CD4-positive, CD25-positive, alpha-beta regulatory T cell (primary cell): Measurements from ENCODE around the gene WNT11. TPM values are rescaled to one million over a fixed set of nuclear protein-coding genes. Genes with fewer than 3 reads are reported as not detected.
A peak's percentile ranks its signal among the peaks of the same experiment; 100 is the strongest.

Experiments used
- ATAC-seq, 2 donors: fragments of 150-1000 bp; cut with Tn5 transposase; one replicate each; pipeline ENCODE4 v1.10.0; 2021; ENCODE audit warnings: low read depth in 2 of 2, moderate number of reproducible peaks in 2 of 2, moderate library complexity in 1 of 2
- DNase-seq, 3 donors: peaks; one replicate each; pipeline versions ENCODE4 v3.0.0 to v3.0.0-alpha.2; 2012 to 2022; ENCODE audit warnings: mixed read lengths in 1 of 3
- H3K27ac ChIP-seq: one replicate; pipeline ENCODE4 v1.7.0; 2013; ENCODE audit warnings: mild to moderate bottlenecking, low read length; ENCODE audit not compliant: insufficient read depth, poor library complexity, severe bottlenecking
- H3K27me3 ChIP-seq: one replicate; pipeline ENCODE4 v1.7.0; 2013; ENCODE audit warnings: low read length; ENCODE audit not compliant: control insufficient read depth, insufficient read depth
- H3K36me3 ChIP-seq: one replicate; pipeline ENCODE4 v1.7.0; 2013; ENCODE audit warnings: mild to moderate bottlenecking, low read length, moderate library complexity; ENCODE audit not compliant: control insufficient read depth, insufficient read depth
- H3K4me1 ChIP-seq: 2 replicates; pipeline ENCODE4 v1.7.0; 2013; ENCODE audit warnings: mild to moderate bottlenecking, low read length; ENCODE audit not compliant: insufficient read depth, control insufficient read depth, poor library complexity, severe bottlenecking
- H3K4me3 ChIP-seq: one replicate; pipeline ENCODE4 v1.7.0; 2013; ENCODE audit warnings: low read depth, mild to moderate bottlenecking, low read length, moderate library complexity
- H3K9me3 ChIP-seq, 2 experiments: 1 replicate in 1 of 2; 2 replicates in 1 of 2; pipeline ENCODE4 v1.7.0; 2013; ENCODE audit warnings: low read length in 2 of 2, mild to moderate bottlenecking in 1 of 2, moderate library complexity in 1 of 2; ENCODE audit not compliant: control insufficient read depth in 2 of 2
- H3K27ac Mint-ChIP-seq, 3 donors: one replicate each; pipeline ENCODE4 v1.8.0; 2020 to 2022; ENCODE audit warnings: mild to moderate bottlenecking in 3 of 3, mixed read lengths in 3 of 3, moderate library complexity in 2 of 3
- H3K27me3 Mint-ChIP-seq: one replicate; pipeline ENCODE4 v1.8.0; 2022; ENCODE audit warnings: mild to moderate bottlenecking, mixed read lengths
- H3K36me3 Mint-ChIP-seq: one replicate; pipeline ENCODE4 v1.8.0; 2020; ENCODE audit warnings: mixed read lengths
- H3K4me1 Mint-ChIP-seq, 4 donors: one replicate each; pipeline ENCODE4 v1.8.0; 2020 to 2022; ENCODE audit warnings: mixed read lengths in 4 of 4, mild to moderate bottlenecking in 1 of 4
- H3K4me3 Mint-ChIP-seq, 4 donors: one replicate each; pipeline ENCODE4 v1.8.0; 2020 to 2022; ENCODE audit warnings: mild to moderate bottlenecking in 4 of 4, mixed read lengths in 4 of 4, moderate library complexity in 3 of 4
- H3K9me3 Mint-ChIP-seq, 7 donors: one replicate each; pipeline ENCODE4 v1.8.0; 2020 to 2022; ENCODE audit warnings: mixed read lengths in 7 of 7, mild to moderate bottlenecking in 3 of 7, moderate library complexity in 2 of 7
- polyA plus RNA-seq, 4 donors: library from polyadenylated mRNA; unstranded; fragments of 300-500 nt; fragmentation: Illumina TruSeq; gene quantifications; one replicate each; pipeline ENCODE4 v1.2.3, GENCODE V29; 2021
- total RNA-seq: library from RNA; stranded (reverse); gene quantifications from one replicate; pipeline ENCODE4 v1.2.3, GENCODE V29; 2022

Gene WNT11
- total and polyA plus RNA-seq, 5 donors from 2014 or later = 0.43 to 1.2 TPM; not detected in 3

- DNase-seq (no peak), ATAC-seq (no peak)
- H3K27me3 Mint-ChIP-seq = peaks cover 11% of the 10 kb centered on the region
- H3K9me3 Mint-ChIP-seq = no peaks in the 10 kb centered on the region
- Histone ChIP-seq H3K27ac (no peak overlapping the region), H3K4me1 (no peaks in the 10 kb centered on the region), H3K36me3 (no peaks in the 10 kb centered on the region), H3K4me3 (no peak overlapping the region), H3K9me3 (no peaks in the 10 kb centered on the region), H3K27me3 (no peaks in the 10 kb centered on the region)
- peaks cover 0 to 10% (median 1%) of the 10 kb centered on the region in 4 donors for H3K4me1 Mint-ChIP-seq
- no peaks in the 10 kb centered on the region for H3K36me3 Mint-ChIP-seq
- H3K4me3 Mint-ChIP-seq = no peak overlapping the region
- no peak overlapping the region for H3K27ac Mint-ChIP-seq
Observed at GRCh38 chr11:76242004-76242779, 35.9 kb upstream of the WNT11 start.

GRCh38 chr11:76241243-76242000, 35.1 kb upstream of the WNT11 start:
- no peaks in the 10 kb centered on the region for H3K36me3 Mint-ChIP-seq
- no peak for ATAC-seq
- no peak overlapping the region for H3K27ac Mint-ChIP-seq

GRCh38 chr11:76240666-76241065, 34.4 kb upstream of the WNT11 start:
- no peaks in the 10 kb centered on the region for H3K36me3 Mint-ChIP-seq
- DNase-seq = no peak
- H3K36me3 ChIP-seq = no peaks in the 10 kb centered on the region
- H3K27me3 Mint-ChIP-seq = peaks cover 26% of the 10 kb centered on the region
- ATAC-seq = no peak
- H3K4me1 Mint-ChIP-seq = peaks cover 2 to 24% (median 10%) of the 10 kb centered on the region in 4 donors
- no peaks in the 10 kb centered on the region for H3K27me3 ChIP-seq
- H3K27ac Mint-ChIP-seq = no peak overlapping the region
- no peaks in the 10 kb centered on the region for H3K9me3 ChIP-seq
- peaks cover 7% of the 10 kb centered on the region for H3K4me1 ChIP-seq
- H3K4me3 Mint-ChIP-seq = peak overlapping the region in 1 of 4 donors; percentile 48
- no peak overlapping the region for H3K4me3 ChIP-seq
- peaks cover 0 to 2% (median 0%) of the 10 kb centered on the region in 7 donors for H3K9me3 Mint-ChIP-seq
- no peak overlapping the region for H3K27ac ChIP-seq

More at GRCh38 chr11:76241243-76242000, 35.1 kb upstream of the WNT11 start:
- Histone ChIP-seq H3K4me1 (peaks cover 1% of the 10 kb centered on the region), H3K27ac (no peak overlapping the region), H3K9me3 (no peaks in the 10 kb centered on the region), H3K27me3 (no peaks in the 10 kb centered on the region), H3K4me3 (no peak overlapping the region), H3K36me3 (no peaks in the 10 kb centered on the region)
- H3K4me1 Mint-ChIP-seq = peaks cover 0 to 18% (median 6%) of the 10 kb centered on the region in 4 donors
- no peaks in the 10 kb centered on the region for H3K9me3 Mint-ChIP-seq
- DNase-seq = no peak
- peaks cover 19% of the 10 kb centered on the region for H3K27me3 Mint-ChIP-seq
- no peak overlapping the region for H3K4me3 Mint-ChIP-seq

- H3K27ac ChIP-seq = no peak overlapping the region
- peaks cover 6 to 29% (median 12%) of the 10 kb centered on the region in 4 donors for H3K4me1 Mint-ChIP-seq
- H3K27me3 ChIP-seq = no peaks in the 10 kb centered on the region
- H3K9me3 Mint-ChIP-seq = peaks cover 0 to 2% (median 0%) of the 10 kb centered on the region in 7 donors
- no peaks in the 10 kb centered on the region for H3K36me3 ChIP-seq
- H3K9me3 ChIP-seq = no peaks in the 10 kb centered on the region
- H3K4me3 ChIP-seq = no peak overlapping the region
- H3K4me3 Mint-ChIP-seq = peak overlapping the region in 2 of 4 donors; percentile 15 to 48
- peaks cover 7% of the 10 kb centered on the region for H3K4me1 ChIP-seq
- no peak for DNase-seq
- no peak for ATAC-seq
- no peaks in the 10 kb centered on the region for H3K36me3 Mint-ChIP-seq
- H3K27ac Mint-ChIP-seq = no peak overlapping the region
- peaks cover 32% of the 10 kb centered on the region for H3K27me3 Mint-ChIP-seq
Observed at GRCh38 chr11:76240161-76240540, 33.8 kb upstream of the WNT11 start.

- Mint-ChIP-seq H3K27ac (no peak overlapping the region), H3K27me3 (peaks cover 34% of the 10 kb centered on the region), H3K4me1 (peaks cover 6 to 31% (median 15%) of the 10 kb centered on the region in 4 donors), H3K36me3 (no peaks in the 10 kb centered on the region), H3K4me3 (peak overlapping the region in 2 of 4 donors; percentile 39 to 48), H3K9me3 (peaks cover 0 to 3% (median 0%) of the 10 kb centered on the region in 7 donors)
- no peaks in the 10 kb centered on the region for H3K27me3 ChIP-seq
- no peak overlapping the region for H3K27ac ChIP-seq
- H3K4me1 ChIP-seq = peaks cover 10% of the 10 kb centered on the region
- no peaks in the 10 kb centered on the region for H3K36me3 ChIP-seq
- H3K4me3 ChIP-seq = no peak overlapping the region
- DNase-seq = no peak
- ATAC-seq = no peak
- H3K9me3 ChIP-seq = no peaks in the 10 kb centered on the region
Observed at GRCh38 chr11:76239483-76240160, 33.3 kb upstream of the WNT11 start.

GRCh38 chr11:76238551-76238950, 32.2 kb upstream of the WNT11 start:
- Histone ChIP-seq H3K27ac (no peak overlapping the region), H3K27me3 (no peaks in the 10 kb centered on the region), H3K36me3 (no peaks in the 10 kb centered on the region), H3K9me3 (no peaks in the 10 kb centered on the region), H3K4me1 (peaks cover 18% of the 10 kb centered on the region), H3K4me3 (no peak overlapping the region)
- DNase-seq = no peak
- no peaks in the 10 kb centered on the region for H3K36me3 Mint-ChIP-seq
- H3K9me3 Mint-ChIP-seq = peaks cover 0 to 3% (median 0%) of the 10 kb centered on the region in 7 donors
- H3K27ac Mint-ChIP-seq = no peak overlapping the region
- no peak for ATAC-seq
- peaks cover 34% of the 10 kb centered on the region for H3K27me3 Mint-ChIP-seq
- H3K4me1 Mint-ChIP-seq = peaks cover 8 to 31% (median 18%) of the 10 kb centered on the region in 4 donors
- peak overlapping the region in 2 of 4 donors; percentile 62 to 97 for H3K4me3 Mint-ChIP-seq

- H3K27me3 Mint-ChIP-seq = peaks cover 34% of the 10 kb centered on the region
Observed at GRCh38 chr11:76237914-76238313, 31.6 kb upstream of the WNT11 start.

More at GRCh38 chr11:76237914-76238313, 31.6 kb upstream of the WNT11 start:
- H3K36me3 ChIP-seq = no peaks in the 10 kb centered on the region
- ATAC-seq = no peak
- H3K36me3 Mint-ChIP-seq = no peaks in the 10 kb centered on the region
- no peak for DNase-seq
- H3K9me3 Mint-ChIP-seq = peaks cover 0 to 3% (median 0%) of the 10 kb centered on the region in 7 donors
- H3K27me3 ChIP-seq = no peaks in the 10 kb centered on the region
- no peaks in the 10 kb centered on the region for H3K9me3 ChIP-seq
- peaks cover 8 to 37% (median 24%) of the 10 kb centered on the region in 4 donors for H3K4me1 Mint-ChIP-seq
- H3K4me3 Mint-ChIP-seq = peak overlapping the region; percentile 8 to 97 (median 37)
- no peak overlapping the region for H3K27ac Mint-ChIP-seq
- H3K4me1 ChIP-seq = peaks cover 23% of the 10 kb centered on the region
- H3K27ac ChIP-seq = no peak overlapping the region
- H3K4me3 ChIP-seq = no peak overlapping the region
